Left ventricle myocardium inferior (tissue), 1 donor: ENCODE data around the gene DCDC1. TPM values are rescaled to one million over a fixed set of nuclear protein-coding genes. Genes with fewer than 3 reads are reported as not detected.

Source experiments
- DNase-seq: peaks from one replicate; pipeline ENCODE4 v3.0.0-alpha.2; 2020
- H3K27ac ChIP-seq: fragments of 200-600 bp; replicated peaks from 2 replicates; pipeline ENCODE4 v1.8.0; 2021
- H3K27me3 ChIP-seq: fragments of 200-600 bp; 2 replicates; pipeline ENCODE4 v1.8.0; 2021; ENCODE audit warnings: low read depth
- H3K36me3 ChIP-seq: fragments of 200-600 bp; 2 replicates; pipeline ENCODE4 v1.8.0; 2021
- H3K4me1 ChIP-seq: fragments of 200-600 bp; 2 replicates; pipeline ENCODE4 v1.8.0; 2021
- H3K4me3 ChIP-seq: fragments of 200-600 bp; 2 replicates; pipeline ENCODE4 v1.8.0; 2021; ENCODE audit warnings: mild to moderate bottlenecking, moderate library complexity
- H3K9me3 ChIP-seq: fragments of 200-600 bp; replicated peaks from 2 replicates; pipeline ENCODE4 v1.8.0; 2021
- intact Hi-C: fragments of 100-400 bp; cut with micrococcal nuclease; formaldehyde crosslinking; loops from one replicate; pipeline ENCODE4 v1.11.0; 2022
- total RNA-seq: library from RNA; stranded (reverse); fragmentation: NEBNext Ultra II Directional; extraction: Animal tissue kit (Norgen Biotek cat#: 25700); gene quantifications from one replicate; pipeline ENCODE4 v1.2.1, GENCODE V29; 2021
- TF ChIP-seq, protein P1 (sequence below): fragments of 200-600 bp; IDR thresholded peaks from 2 replicates; pipeline ENCODE4 v1.8.0; 2021; ENCODE audit warnings: antibody characterized with exemption, mild to moderate bottlenecking, borderline replicate concordance
- donor health status: DM: no; HTN: yes; CAD: no; lungs with severe emphysema.

The DCDC1 gene
- total RNA-seq, 1 donor from 2014 or later = not detected

DNA sequence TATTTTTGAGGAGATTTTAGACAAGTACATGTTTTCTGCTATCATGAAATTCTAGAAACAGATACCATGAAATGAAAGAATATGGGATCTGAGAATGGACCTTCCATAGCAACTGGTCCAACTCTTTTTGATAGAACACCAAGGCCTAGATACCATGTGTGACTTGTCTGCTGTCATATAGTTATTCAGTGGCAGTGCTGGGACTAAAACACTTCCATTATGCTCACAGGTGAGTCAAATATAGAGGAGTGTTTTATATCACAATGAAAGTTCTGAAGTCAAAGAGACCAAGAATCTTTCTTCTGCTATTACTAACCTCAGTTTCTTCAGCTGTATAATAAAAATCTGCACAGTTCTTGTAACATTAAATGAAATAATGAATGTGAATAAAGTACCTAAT, 276.9 kb downstream of the DCDC1 start:
- intact Hi-C loops = no loop called here
- H3K4me3 ChIP-seq = no peak overlapping the region
- peaks cover 29% of the 10 kb centered on the region for H3K9me3 ChIP-seq
- no peaks in the 10 kb centered on the region for H3K36me3 ChIP-seq
- no peak overlapping the region for H3K27ac ChIP-seq
- no peaks in the 10 kb centered on the region for H3K27me3 ChIP-seq
- no peaks in the 10 kb centered on the region for H3K4me1 ChIP-seq
- TF ChIP-seq, protein P1, sequence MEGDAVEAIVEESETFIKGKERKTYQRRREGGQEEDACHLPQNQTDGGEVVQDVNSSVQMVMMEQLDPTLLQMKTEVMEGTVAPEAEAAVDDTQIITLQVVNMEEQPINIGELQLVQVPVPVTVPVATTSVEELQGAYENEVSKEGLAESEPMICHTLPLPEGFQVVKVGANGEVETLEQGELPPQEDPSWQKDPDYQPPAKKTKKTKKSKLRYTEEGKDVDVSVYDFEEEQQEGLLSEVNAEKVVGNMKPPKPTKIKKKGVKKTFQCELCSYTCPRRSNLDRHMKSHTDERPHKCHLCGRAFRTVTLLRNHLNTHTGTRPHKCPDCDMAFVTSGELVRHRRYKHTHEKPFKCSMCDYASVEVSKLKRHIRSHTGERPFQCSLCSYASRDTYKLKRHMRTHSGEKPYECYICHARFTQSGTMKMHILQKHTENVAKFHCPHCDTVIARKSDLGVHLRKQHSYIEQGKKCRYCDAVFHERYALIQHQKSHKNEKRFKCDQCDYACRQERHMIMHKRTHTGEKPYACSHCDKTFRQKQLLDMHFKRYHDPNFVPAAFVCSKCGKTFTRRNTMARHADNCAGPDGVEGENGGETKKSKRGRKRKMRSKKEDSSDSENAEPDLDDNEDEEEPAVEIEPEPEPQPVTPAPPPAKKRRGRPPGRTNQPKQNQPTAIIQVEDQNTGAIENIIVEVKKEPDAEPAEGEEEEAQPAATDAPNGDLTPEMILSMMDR = no peak
- DNase-seq = no peak

DNA sequence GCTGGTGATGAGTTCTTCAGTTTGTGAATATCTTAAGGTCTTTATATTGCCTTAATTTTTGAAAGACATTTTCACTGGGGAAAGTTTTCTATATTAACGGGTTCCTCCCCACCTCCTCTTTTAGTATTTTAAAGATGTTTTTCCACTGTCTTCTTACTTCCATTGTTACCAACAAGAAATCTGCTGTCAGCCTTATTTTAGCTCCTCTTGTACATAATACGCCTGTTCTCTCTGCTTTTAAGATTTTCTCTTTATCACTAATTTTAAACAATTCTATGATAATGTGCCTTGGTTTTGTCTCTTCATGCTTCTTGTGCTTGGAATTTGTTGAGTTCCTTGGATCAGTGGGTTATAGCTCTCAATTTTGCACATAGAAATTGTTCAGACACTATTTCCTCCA, 280.4 kb downstream of the DCDC1 start:
- Histone ChIP-seq H3K36me3 (no peaks in the 10 kb centered on the region), H3K4me3 (no peak overlapping the region), H3K27ac (no peak overlapping the region), H3K27me3 (no peaks in the 10 kb centered on the region), H3K9me3 (peaks cover 29% of the 10 kb centered on the region), H3K4me1 (no peaks in the 10 kb centered on the region)
- intact Hi-C loops = no loop called here
- DNase-seq = no peak
- TF ChIP-seq, protein P1 = no peak

DNA sequence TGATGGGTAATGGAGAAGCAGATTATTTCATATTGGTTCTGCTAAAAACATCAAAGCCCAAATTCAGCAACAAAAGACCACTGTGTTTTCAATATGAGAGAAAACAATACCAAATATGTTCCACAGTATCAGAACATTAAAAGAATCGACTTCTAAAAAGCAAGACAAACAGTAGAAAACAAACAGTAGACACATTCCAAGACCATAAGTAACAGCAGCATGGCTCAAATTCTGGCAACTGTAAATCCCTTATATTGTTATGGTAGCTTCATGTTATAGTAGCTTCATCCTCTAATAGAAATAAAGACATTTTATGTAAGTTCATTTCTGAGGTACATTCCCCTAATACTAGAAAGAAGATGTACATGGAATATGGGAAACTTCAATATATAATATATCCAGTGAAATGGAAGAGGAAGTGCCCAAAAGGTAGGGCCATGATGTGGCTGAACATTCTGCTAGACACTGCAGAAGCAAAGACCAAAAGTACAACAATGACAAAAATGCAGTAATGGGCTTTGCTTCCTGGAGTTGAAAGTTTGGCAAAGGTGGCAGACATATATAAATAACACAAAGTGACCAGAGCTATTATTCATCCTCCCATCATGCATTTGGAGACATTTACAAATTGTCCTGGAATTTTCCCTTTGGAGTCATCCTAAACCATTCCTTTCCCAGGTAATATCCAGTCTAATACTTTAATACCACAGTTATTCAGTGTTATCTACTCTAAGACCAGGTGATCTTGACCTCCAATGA, 299.9 kb downstream of the DCDC1 start:
- H3K4me1 ChIP-seq = no peaks in the 10 kb centered on the region
- H3K27me3 ChIP-seq = no peaks in the 10 kb centered on the region
- no peak overlapping the region for H3K27ac ChIP-seq
- TF ChIP-seq, protein P1 = no peak
- H3K36me3 ChIP-seq = no peaks in the 10 kb centered on the region
- peaks cover 4% of the 10 kb centered on the region for H3K9me3 ChIP-seq
- no peak for DNase-seq
- no peak overlapping the region for H3K4me3 ChIP-seq
- intact Hi-C loops = no loop called here

DNA sequence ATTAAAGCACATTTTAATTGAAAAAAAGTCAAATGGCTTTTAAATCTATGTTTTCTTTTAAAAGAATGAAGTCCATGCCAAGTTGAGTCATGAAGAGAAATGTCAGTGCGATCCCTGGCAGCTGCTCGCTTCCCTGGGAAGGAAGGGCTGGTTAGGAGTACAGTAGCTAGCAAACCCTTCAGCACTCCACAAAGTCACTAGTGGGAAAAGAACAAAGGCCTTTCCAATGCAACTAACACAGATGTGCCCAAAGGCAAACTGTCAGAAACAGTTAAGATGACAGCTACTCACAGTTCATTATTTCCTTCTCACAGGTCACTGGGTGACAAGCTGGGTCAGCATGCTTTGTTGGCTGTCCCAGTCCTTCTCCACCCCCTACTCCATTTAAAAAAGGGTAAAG, 308.7 kb downstream of the DCDC1 start:
- no peaks in the 10 kb centered on the region for H3K27me3 ChIP-seq
- no peaks in the 10 kb centered on the region for H3K4me1 ChIP-seq
- DNase-seq = no peak
- H3K4me3 ChIP-seq = no peak overlapping the region
- intact Hi-C loops = no loop called here
- TF ChIP-seq, protein P1 = no peak
- no peak overlapping the region for H3K27ac ChIP-seq
- no peaks in the 10 kb centered on the region for H3K9me3 ChIP-seq
- H3K36me3 ChIP-seq = no peaks in the 10 kb centered on the region

DNA sequence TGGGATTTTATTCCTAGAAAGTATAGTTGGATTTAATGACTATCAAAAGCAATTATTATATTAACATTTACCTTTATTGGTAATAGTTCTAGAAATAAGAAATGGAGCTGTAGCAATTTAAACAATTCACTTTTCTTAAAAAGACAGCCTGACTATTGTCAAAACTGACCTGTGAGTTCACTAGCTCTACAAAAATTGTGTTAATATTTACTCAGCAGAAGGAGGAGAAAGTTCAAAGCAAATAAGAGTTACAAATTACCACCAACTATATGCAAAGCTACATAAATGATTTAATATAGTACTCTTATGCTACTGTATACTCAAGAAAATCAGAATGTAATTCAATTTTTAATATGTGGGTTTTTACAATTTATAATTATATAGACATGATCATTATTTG, 310.0 kb downstream of the DCDC1 start:
- DNase-seq = no peak
- Histone ChIP-seq H3K27me3 (no peaks in the 10 kb centered on the region), H3K27ac (no peak overlapping the region), H3K36me3 (no peaks in the 10 kb centered on the region), H3K4me3 (no peak overlapping the region), H3K4me1 (no peaks in the 10 kb centered on the region), H3K9me3 (peaks cover 8% of the 10 kb centered on the region)
- intact Hi-C loops = no loop called here
- TF ChIP-seq, protein P1 = no peak
